OCI-M2 (cell line): ENCODE measurements around the gene MBP.

ENCODE experiments used
- DNase-seq: peaks from one replicate; lab custom pipeline; 2025; ENCODE audit not compliant: unreplicated experiment; lab: John Stamatoyannopoulos, UW

MBP gene

DNA sequence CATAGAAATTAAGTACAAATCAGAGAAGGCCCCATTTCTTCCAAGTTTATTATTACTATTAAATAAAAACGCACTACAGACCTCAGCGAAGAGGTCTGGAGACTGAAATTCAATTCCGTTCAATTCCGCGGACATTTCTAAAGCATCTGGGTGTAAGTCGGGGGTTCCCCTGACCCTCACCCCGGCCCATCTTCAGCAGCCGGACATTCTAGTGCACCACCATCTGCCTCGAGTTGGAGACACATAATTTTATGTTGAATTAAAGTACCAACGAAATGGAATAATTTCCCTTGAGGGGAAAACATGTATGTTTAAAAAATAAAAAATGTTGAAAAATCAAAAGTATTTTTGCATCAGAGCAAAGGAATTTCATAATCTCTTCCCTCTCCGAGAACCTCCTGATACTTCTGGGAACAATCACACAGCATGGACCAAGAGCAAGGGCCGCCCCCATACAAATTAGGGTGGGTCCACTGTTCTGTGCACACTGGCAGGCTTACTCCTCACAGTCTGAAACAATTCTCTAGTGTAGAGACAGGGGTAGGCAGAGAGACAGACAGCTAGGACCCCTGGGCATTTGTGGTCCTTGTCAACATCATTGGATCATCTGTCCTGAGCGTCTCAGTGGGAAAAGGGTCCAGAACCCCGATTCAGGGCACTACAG is 29.3 kb downstream of the MBP start:
- DNase-seq: no peak

DNA sequence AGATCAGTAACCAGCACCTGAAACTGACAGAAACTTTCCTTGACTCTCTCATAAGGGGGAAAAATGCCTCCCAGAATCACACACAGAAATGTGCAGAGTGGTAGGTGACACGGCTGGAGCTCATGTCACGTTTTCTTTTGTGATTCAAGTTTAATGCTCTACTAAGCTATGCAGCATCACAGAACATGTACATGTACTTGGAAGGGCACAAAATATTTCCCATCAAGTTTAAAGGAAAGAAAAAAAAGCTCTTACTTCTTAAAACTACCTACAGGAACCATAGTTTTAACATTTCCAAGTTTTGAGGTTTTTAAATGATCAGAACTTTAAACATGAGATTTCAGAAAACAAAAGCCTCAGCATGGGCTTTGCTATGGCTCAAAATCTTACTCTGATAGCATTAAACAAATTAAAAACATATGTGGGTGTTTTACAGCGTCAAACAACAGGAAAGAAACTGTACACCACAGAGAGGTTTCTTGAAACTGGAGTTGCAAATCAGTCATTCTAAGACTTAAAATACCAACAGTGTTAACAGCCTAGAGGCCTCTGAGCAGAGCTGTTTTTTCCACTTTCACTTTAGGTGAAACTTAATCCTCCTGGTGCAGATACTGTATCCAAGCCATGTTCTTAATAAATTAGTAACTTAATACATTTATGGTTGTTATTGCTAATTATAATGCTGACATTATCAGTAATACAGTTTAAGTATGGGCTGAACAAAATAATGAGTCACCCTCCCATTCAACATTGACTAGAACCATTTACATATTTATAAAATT is 30.1 kb downstream of the MBP start:
- no peak for DNase-seq

DNA sequence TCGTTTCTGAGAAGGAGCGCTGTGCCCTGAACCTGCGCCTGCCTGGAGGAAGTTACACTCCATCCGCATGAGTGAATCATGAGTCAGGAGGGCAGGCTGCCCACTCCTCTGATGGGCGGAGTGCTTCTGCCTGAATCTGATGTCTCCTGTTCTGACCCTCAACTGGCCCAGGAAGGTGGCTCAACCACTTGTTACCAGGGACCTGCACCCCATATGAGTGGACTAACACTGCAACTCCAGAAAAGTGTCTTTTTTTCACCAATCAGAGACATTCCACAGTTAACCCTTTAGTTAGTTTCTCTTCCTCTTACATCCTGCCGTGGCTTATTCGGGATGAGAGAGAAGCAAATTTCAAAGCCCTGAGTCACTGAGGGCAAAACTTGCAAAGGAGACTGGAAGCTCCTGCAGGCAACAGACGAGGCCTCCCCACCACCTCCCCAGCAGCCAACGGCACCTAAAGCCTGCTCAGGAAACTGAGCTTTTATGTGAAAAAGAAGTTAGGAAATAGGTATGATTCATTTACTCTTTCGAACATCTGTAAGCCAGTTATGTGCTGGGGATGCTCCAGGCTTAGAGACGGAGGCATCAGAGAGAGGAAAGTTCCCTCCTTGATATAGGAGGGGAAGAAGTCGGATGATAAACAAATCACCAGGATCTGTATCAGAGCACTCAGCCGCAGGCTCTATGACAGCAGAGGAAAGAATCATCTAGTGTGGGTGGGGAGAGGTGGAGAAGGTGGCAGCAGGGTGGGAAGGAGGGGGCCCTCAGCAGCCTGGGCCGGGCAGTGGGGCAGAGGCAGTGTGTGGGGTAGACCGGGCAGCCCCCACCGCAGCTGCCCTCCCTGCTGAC is 30.9 kb downstream of the MBP start:
- no peak for DNase-seq

DNA sequence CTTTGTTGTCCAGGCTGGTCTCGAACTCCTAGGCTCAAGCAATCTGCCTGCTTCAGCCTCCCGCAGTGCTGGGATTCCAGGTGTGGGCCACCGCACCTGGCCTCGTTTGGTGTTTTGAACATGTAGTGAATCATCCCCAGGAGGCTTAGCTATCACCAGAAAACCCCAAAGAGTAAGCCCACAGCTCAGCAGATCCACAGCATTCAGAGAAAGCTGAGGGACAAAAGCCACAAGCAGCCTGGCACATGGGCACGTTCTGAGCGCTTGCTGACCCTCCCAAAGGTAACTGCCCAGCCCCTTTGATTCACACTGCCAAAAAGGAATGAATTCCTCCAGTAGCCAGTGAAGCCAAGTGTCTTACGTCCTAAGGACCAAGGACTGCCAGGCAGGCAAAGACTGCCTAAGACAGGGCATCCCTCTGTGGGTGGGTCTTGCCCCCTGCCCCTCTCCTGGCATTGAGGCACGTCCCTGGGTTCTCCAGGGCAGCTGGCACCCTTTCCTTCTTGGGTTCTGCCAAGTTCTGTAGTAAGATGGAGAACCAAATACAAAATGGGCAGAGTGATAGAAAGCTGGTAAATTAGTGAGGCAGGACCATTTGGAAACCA is 31.7 kb downstream of the MBP start:
- no peak for DNase-seq

DNA sequence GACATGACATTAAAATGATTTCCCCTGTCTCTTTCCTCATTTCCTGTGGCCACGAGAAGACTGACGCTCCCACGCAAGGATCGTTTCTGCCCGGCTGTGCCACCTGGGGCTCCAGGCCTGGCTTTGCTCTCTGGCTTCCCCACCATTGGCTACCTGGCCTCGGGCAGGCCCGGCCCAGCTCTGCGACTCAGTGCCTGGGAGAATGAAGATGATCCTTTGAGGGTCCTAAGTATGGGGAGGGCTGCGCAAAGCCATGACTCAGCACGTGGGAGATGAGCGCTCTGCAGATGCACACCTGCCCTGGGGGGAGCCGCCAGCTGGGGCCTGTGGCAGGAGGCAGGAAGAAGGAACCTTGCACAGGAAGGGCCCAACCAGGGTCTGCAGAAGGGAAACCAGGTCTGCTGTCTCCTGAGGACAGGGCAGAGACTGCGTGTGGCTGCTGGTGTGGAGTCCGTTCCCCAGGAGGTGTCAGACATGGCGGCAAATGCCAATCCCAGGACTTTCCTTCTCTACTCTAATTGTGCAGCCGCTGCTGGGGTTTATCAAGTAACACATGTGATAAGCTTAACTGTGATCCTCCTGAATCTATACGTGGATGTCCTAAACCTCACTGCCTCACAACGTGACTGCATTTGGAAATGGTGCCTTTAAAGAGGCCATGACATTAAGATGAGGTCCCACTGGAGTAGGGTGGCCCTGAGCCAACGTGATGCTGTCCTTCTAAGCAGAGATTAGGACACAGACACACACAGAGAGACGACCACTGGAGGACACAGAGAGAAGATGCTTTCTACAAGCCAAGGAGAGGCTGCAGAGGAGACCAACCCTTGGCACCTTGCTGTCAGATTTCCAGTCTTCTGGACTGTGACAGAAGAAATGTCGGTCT is 32.9 kb downstream of the MBP start:
- no peak for DNase-seq

DNA sequence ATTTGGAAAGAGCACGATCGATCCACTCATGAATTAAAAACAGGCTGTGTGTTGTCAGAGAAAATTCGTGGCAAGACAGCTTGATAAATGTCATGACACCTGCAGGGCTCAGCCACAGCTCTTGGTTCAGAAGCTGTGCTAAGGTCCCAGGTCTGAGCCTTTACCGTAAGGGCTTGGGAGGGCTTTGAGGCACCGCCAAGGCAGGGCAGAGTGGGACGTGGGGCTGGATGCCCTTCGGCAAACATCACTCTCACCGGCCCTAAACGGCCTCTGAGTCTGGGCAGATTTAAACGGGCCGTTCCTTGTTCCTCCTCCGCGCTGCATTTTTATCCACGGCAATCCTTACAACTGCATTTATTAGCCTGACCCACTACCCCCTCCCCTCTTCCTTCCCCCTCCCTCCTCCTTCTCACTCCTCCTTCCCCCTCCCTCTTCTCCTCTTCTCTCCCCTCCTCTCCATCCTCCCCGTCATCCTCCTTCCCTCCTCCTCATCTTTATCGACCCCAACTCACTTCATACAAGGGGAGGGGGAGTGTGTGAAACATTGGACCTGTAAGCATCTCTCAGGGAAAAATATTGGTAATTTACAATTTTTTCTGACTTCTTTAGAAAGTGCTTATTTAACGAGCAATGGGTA is 33.9 kb downstream of the MBP start:
- DNase-seq: no peak

DNA sequence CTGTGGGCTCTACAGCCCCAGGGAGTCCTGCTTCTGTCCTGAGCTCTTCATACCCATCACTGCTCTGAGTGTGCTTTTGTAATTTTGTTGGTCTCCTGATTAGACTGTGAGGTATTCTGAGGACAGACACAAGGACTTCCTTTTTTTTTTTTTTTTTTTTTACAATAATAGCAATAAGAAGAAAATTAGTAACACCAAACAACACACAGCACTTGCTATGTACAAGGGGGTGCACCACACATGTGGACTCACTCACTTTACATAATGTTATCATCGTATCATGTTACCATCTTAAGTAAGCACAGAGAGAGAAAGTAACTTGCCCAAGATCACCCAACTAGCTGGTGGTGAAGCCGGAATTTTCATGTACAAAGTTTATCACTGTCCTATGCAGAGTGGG is 34.6 kb downstream of the MBP start:
- DNase-seq: no peak

DNA sequence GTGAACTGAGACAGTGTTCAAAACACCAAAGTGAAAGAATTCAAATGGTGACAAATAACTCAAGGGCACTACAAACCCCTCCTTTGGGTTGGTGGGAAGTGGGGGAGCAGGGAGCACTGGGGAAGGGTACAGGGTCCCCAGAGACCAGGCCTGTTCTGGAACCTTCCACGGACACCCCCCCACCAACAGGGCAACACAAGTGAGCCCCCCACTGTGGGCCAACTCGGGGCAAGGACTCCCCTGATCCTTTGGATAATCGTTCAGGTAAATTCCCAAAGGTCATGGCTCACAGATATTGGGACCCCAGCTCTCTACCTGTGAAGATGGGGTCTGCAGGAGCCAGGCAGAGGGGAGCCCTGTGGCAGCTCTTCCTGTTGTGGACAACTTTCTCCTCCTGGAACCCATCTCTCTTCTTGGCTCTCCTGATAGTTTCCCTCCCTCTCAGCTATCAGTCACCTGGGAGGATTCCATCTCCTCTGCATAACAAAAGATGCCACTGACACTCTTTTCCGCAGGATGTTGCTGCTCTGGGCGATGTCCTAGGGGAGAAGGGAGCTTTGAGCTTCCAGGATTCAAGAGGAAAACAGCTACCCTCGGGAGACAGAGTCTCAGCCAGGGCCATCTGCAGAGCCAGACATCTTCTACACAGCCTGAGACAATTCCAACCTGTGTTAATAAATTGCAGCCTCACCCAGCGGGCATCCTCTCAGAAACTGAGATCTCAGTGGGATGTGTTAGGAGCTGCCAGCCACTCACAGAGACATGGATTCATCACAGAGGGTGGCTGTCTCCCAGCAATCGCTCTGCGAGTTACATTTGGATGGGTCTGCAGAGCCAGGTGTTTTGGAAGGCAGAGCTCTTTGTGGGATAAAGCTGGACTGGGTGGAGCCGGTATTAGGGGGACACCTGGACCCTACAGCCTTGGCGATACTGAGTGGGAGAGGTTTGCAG is 35.4 kb downstream of the MBP start:
- DNase-seq: no peak

DNA sequence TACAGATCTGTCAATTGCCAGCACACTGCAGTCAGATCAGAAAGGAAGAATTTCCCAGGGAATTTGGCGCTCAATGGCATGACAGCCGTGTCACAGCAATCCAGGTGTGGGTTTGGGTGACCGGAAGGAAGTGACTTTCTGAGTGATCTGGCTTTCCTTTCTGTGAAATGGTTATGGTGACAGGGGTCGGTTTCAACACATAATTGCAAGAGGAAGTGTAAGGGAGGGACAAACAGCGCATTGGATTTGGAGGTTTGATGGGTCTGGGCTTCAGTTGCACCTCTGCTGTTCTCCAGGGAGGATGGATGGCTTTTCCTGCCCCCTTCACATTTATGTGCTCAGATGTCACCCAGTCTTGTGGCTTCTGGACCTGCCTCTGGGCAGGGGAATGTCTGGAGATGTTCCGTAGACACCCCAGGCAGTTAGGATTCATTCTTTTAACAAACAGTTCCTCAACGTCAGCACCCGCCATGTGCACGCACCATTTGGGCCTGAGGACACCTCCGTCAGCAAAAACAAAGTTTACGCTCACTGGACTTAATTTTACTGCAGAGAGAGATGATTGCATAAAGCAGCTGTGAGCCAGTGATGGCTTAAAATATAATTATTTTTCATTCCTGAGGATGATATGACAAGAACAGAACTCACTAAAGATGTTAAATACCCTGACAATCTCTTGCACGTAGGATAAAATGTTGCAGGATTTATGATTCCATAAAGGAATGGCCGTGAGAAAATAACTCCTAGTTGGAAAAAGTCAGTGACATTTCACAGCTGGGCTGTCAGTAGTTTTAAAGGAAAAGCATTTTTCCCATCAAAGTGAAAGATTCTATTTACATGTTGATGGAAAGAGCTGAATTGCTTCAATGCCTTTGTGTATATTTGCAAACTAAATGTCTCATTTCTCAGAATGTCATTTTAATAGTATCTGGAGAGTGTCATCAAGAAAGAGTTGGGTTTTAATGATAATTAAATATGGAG is 36.9 kb downstream of the MBP start:
- DNase-seq: no peak

DNA sequence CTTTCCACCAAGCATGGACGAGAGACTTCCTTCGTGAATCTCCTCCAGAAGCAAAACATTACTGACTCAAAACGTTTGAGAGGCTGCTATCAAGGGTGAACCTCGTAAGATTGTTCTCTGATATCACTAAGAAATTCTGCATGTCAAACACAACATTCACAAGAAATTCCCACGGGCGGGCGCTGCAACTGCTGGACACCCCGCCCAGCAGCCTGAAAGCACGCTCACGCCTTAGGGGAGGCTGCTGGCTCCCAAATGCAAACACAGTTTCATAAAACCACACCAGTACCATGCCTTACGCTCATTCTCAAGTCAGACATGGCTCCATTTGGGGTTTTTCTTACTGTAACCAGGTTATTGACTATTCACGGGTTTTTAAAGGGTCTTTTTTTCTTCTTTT is 39.0 kb downstream of the MBP start:
- DNase-seq: no peak

DNA sequence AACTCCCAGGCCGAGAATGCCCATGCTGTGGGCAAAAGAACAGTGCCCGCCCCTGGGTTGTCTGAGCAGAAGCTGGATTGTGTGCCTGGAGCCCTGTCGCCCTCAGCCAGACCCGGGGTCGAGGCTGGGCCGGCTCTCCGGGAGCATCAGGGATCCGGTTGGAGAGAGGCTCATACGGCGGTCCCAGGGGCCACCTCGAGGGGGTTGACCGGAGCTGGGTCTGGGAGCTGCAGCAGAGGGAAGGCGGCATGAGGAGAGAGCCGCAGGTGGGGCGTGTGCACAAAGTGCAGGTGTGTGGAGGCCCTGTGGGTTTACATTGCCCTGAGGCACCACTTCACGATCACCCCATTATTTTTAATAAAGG is 39.5 kb downstream of the MBP start:
- DNase-seq: no peak

DNA sequence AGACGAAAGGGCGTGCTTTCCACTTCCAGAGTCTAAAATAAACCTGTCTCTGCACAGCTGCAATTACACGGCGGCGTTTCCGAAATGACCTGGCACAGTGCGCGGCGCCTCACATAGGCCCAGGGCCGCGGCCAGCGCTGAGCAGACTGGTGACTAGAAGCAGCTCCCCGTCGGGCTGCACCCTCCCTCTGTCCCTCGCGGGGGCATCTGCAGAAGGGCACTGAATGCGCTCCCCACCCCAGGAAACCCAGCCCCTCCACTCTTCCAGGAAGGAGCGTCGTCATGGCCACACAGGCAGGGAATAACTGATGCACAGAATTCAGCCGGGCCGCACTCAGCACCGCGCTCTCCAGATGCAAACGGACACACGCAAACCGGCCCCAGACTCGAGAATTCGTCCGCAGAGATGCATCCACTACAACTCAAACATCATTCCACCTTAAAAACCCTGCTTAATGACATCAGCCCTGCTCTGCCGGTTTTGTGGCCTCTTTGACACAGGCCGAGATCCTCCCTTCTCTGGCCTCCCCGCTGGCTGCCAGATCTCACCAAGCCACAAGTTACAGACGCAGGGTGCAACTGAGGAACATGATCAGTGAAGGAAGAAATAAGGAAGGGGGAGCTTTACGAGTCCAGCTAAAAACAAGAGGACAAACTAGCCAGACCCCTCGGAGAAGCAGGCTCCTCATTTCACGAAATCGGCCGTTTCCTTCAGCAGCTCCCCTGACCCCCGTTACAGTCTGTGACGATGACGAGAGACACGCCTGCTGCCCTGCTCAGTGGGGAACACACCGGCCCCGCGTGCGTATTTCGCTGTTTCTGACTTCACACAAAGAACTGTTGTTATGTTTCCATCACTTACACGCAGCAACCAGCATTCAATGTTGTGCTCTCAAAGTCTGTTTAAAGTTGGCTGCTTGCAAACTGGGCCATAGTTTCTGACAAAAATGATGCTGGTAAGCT is 40.2 kb downstream of the MBP start:
- no peak for DNase-seq

DNA sequence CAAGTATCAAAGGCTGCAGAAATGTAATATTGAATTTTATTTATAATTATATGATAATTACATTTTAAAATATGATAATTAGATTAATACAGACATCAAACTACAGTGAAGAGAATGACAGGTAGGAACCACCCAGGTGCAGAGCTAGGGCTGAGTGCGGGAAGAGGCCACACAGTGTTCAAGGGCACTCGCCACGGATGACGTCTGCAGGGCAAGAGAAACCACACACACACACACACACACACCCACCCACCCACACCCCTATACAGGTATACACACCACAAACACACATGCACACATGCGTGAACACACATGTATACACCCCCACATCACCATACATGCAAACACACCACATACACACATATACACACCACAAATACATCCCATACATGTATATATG is 41.2 kb downstream of the MBP start:
- no peak for DNase-seq

DNA sequence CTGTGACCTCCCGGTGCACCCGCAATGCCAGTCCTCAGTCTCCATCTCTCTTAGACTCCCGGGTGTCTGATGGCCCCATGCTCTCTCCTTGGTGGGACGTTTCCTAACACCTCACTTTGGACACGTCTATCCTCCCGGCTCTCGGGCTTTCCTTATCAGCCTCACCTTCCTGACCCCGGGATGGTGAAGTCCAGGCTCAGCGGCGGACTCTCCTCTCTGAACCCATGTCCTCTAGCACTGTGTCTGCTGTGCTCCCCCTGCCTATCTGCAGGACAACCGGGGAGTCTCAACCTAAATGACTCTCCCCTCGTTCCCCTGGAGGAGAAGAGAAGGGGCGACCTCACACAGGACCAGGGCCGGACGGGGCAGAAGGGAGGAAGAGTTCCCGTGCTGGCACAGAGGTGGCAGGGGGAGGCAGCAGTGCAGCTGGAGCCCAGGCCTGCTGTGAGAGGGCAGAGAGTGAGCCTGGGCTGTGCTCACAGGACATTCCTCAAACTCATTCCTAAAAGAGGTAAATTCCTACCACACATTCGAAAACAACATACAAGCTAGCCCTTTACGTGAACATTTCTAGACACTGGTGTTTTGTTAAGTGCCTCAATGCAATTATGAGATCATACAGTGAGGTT is 41.9 kb downstream of the MBP start:
- no peak for DNase-seq

DNA sequence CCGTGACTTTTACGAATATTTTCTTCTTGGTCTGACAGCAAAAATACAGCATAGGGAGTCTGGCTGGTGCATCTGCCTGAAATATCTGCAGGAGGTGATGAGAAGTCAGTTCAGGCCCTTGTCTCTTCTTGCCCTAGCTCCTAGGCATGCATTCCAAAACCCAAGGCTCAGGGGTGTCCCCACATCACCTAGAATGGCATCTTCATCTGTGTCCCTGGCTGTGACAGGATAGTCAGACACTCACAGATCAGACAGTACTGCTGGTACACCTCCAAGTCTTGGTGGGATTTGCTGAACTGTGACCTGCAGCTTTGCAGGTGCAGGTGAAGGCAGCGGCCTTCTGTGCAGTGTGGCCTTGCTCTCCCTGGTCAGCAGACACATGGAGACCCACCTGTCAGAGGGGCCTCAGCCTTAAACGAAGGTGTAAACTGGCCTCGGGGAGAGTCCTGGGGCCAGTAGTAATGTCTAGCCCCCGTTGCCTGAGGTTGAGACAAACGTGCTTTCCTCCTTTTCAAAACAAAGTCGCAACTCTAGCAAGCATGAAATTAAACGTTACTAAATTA is 42.8 kb downstream of the MBP start:
- no peak for DNase-seq
